ENCODE results near the gene PRELID3B.
A peak's percentile ranks its signal among the peaks of the same experiment; 100 is the strongest.

The PRELID3B gene

DNA sequence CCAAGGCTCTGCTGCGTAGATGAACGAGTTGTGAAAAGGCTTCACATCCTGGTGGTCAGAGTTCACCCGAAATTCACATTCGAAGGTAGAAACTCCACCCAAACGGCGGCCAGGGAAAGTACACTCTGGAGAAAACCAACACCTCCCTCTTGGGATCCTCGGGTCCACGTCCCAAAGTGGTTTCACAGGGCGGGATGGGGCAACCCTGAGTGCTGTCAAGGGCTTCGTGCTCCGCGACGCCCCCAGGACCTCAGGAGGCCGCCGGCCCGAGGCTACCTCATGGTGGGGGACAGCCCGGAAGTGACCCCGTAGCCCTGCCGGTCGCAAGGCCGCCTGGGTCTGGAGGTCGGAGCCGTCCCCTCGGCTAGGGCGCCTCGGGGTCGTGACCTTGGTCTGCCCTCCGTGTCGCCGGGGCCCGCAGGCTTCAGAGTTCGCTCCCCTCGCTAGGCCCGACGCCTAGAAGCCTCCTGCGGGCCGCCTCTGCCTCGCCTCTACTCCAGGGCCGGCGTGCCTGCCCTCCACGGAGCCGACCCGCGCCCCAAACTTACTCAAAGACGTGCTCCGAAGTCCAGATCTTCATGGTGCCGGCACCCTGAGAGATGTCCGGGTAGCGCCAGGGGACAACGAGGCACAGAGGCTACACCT lies at the start of gene PRELID3B:
Gene PRELID3B, minus strand, starts transcription at position 636 of the 645 bp plus-strand sequence. Its CDS starts 56 bp downstream, at position 580.
- no peak for DNase-seq

DNA sequence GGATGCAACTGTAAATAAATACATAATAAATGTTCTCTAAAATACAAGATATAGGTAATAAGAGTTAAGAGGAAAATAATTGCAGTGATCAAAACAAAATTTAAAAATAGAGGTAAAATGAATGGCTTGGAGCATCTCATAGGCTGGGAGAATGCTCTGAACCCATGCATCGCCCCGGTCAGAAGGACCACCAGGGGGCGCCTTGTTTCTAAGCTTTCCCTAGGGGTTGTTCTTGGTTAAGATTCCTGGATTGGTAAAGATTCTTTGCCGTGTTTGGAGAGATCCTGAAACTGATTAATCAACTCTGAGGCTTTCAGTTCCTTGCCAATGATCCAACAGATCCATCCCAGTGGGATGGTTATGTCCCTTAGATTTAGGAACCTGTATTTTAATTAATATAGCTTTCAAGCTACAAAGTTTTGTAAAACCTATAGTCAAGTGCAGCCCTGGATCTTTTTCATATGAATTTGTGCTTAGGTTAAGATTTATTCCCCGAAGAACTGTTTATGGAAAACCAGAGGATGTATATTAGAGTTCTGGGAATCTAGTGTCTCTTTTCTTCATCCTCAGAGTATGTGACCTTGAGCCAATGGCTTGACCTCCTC lies 45.3 kb upstream of the PRELID3B start:
- DNase-seq, result peak; percentile 80

DNA sequence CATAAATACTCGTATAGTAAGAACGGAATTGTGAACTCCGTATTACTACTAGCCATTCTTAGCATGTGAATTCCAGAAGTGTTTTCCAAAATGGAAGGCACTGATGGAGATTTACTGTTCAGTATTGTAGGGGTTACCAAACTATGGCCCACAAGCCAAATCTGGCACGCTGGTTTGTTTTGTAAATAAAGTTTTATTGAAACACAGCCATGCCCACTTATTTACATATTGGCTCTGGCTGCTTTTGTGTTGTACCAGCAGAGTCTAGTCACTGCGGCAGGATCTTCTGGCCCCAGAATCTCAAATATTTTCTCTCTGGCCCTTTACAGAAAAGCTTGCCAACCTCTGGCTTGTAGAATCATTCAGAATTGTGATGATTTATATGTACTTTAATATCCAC lies 44.3 kb upstream of the PRELID3B start:
- no peak for DNase-seq

DNA sequence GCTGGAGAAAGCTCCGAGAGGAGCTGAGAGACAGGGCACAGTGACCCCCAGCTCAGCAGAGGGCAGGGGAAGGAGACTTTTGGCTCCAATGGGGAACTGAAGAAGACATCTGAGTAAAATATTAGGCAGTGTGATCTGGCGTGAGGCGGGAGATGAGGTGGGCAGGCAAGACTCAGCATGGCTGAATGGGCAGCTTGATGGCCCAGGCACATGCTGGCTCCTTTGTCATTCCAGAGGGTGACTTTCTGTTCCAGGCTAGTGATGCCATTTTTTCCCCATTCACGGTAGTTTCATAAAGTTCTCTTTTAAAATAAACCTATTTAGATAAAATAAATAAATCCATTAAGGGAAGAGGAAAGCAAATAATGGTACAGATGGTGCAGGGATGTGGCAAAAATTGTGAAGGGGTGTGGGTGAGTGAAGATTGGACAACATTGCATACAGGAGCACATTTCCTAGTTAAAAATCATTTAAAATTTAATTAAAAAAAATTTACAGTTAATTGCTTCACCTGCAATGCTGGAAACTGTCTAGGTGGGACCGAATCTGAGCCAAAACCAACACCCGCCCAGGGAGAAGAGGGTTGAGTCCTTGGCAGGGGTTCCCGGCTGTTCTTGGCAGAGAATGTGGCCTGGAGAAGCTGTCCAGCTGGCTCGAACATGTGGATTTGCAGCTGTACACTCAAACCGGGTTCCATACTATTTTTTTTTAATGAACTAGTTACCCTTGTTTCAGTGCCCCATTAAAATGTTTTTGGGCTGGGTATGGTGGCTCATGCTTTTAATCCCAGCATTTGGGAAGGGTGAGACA lies 41.7 kb upstream of the PRELID3B start:
- no peak for DNase-seq

DNA sequence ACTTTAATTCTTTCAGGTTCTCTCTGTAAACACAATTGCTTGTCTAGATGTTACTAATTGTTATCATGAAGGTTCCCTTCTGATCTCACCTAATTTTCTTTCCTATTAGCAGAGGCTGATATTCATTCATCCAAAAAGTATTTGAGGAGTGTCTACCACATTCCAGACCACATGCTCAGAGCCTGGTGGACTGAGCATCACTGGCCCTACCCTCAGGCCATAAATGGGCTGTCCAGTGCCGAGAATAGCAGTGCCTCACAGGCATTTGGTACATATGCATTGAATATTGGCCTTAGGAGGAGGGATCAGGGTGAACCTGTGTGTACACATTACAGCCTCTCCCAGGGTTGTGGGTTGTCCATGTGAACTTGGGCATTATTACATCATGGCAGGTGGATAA lies 40.4 kb upstream of the PRELID3B start:
- DNase-seq, result no peak

DNA sequence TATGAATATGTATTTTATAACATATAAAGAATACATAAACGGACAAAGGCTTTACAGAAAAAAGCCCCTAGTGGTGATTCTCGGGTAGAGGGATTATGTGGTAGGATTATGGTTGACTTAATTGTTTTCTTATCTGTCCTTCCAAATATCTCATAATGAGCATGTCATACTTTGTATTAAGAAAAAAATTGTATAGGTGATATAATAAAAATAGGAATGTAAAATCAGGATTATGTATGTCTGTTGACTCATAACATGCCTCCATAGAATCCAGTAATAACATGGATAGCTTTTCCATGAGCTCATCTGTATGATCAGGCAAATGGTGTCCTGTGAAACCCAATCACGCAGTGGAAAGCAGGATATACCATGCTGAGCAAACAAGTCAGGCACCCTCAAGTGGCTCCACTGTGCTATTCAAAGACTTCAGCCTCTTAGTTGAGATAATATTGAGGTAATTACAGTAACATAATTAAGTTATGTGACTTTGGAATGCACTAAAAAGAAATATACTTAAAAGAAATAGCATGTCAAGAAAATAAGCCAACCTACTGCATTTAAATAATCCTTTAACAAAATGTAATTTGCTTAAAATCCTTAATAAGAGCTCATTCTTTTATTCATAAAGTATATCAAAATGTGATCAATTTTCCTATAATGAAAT lies 39.6 kb upstream of the PRELID3B start:
- no peak for DNase-seq

DNA sequence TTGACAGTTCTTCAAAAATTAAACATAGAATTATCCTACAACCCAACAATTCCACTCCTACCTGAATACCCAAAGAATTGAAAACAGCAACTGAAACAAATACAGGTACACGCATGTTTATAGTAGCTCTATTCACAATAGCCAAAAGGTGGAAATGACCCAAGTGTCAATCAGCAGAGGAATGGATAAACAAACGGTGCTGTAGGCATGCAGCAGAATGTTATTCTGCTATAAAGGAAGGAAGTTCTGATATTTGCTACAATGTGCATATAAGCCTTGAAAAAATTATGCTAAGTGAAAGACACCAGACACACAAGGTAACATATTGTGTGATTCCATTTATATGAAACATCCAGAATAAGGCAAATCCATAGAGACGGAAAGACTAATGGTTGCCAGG lies 38.5 kb upstream of the PRELID3B start:
- DNase-seq, result no peak

DNA sequence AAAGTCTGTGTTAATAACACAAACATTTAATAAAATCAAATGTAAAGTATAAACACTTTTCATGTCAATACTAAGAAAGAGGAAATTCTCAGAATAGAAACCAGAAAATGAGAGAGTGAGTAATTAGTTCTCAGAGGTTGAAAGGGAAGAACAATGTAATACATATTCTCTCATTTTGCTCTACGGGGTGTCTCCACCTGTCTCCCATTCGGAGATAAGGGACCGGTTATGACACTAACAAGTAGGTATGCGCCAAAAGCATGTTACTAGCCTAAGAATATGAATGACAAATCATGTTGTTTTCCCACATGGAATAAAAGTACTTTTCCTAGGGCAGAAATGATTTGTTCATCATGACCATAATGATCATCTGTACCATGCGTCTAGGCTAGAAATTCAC lies 35.6 kb upstream of the PRELID3B start:
- no peak for DNase-seq

DNA sequence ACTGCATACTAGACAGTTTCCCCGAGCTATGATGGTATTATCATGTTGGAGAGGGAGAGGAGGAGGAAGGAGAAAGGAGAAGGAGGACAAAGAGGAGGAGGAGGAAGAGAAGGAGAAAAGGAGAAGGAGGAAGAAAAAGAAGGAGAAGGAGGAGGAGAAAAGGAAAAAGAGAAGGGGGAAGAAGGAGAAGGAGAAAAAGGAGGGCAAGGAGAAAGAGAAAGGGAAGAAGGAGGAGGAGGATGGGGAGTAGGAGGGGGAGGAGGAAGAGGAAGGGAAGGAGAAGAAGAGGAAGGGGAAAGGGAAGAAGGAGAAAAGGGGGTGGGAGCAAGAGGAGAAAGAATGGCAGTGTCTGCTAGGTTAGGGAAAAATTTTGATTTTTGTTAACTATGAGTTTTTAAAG lies 35.1 kb upstream of the PRELID3B start:
- no peak for DNase-seq

DNA sequence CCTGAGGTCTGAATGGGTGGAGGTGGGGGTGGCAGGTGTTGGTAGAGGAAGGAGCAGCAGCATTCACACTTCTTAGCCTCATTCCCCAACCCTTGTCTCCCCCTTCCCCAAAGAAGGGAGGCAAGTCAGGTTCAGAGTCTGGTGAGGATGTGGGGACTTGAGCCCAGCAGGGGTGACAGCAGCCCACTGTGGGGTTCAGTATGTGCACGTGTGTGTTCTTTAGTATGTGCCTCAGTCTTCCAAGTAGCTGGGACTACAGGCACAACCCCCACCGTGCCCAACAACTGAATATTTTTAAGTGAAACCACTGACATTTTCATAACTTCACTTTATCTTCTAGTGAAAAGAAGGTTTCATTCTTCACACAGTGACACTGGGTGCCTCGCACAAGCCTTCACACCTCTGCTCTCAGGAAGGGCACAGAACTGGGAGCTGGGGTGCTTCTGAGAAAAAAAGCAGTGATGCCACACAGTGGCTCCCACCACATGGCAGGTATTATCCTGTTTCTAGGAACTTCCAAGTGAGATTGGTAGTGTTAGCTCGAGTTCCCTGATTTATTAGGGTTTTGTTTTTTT lies 33.4 kb upstream of the PRELID3B start:
- DNase-seq, result no peak

DNA sequence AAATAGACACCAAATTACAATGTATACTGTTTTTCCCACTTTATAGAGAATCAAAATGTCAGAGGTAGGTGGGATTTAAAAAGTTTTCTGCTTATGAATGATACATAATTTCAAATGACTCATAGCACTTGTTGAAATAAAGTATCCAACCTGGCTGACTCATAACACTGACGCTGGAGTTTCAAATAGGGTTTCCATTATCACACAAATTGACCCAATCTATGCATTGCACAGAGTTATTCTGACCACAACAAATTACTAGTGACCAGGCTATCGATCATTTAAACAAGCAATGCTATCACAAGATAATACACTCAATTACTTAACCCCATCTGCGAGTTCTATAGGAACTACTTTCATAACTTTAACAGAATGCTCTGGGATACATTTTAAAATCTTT lies 31.9 kb upstream of the PRELID3B start:
- no peak for DNase-seq

DNA sequence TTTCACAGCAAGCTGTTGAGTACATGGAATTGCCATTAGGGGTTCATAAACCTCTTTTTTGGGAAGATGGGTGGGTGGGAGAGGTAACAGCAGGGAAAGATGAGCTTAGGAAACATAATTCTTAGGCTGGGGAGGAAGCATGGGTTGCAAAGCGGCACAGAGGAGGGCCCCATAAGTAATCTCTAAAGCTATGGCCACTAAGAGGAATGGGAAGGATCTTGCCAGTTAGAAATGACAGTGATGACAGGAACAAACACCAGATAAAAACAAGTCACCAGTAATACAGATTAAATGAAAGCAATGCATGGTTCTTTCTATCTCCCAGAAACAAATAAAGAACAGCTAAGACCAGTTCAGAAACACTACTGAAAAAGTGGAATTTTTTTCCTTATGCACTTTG lies 31.0 kb upstream of the PRELID3B start:
- DNase-seq, result no peak

DNA sequence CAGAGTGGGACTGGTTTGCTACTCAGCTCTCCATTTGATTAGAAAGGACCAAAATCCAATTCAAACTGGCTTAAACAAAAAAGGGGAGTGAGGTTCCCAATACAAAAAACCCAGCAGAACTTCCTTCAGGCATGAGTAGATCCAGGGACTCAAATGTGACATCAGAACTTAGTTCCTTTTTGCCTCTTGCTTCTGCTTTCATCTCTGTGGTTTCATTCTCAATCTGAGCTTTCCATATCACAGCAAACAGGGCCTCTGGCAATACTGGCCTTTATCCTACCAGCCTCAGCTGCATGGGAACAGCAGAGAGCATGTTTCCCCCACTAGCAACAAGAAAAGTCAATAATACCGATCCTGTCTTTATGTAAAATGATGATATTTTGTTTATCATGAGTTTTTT lies 28.6 kb upstream of the PRELID3B start:
- DNase-seq, result no peak

DNA sequence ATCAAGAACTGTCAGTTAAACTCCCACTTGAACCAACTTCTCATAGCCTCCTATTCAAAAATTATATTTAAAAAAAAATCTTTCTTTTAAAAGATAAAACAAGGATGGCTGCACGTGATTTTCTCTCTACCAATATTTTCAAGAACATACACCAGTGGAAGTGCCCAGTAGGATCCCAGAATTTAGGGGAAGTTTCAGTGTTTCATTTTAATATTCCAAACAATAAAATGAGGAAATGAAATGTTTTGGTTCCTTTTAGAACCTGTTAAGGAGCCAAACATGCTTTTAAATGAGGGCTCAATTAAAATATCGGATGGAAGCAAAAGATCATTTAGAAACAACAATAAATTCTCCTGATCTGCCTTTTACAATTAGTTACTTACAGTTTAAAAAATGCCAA lies 26.4 kb upstream of the PRELID3B start:
- DNase-seq, result no peak

DNA sequence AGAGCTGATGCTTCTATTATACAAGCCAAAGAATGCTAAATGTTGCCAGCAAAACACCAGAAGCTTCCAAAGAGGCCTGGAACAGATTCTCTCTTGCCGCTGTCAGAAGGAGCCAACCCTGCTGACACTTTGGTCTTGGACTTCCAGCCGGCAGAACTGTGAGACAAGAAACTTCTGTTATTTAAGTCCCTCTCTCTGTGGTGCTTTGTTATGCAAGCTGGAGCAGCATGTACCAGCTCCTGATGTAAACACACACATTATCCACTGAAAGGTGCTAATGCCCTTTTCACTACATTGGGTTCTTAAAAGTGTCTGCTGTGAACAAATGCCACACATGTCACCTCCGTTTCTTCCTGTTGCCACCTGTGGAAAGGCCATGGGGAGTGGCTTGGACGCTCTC lies 25.9 kb upstream of the PRELID3B start:
- DNase-seq, result no peak

DNA sequence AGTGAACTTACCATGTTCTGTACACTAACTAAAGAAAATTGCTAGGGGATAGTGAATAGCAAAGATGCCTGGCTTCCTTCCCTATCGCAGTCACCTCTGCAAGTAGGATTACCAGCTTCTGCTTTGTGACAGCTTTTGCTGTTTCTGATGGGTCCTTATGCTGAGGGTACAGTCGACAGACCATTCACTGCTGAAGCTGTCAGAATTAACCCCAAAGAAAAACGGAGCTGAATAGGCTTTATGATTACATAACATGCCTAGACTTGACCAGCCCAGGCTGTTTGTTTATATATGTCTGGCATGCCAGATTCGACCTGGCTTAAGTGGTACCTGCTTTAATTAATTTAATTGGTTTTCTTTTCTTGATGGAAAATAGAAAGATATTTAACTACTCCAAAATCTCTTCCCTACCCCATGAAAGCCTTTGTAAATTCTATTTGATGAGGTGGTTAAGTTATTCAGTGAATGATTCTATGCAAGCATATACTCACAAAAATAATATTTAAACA lies 21.7 kb upstream of the PRELID3B start:
- no peak for DNase-seq

DNA sequence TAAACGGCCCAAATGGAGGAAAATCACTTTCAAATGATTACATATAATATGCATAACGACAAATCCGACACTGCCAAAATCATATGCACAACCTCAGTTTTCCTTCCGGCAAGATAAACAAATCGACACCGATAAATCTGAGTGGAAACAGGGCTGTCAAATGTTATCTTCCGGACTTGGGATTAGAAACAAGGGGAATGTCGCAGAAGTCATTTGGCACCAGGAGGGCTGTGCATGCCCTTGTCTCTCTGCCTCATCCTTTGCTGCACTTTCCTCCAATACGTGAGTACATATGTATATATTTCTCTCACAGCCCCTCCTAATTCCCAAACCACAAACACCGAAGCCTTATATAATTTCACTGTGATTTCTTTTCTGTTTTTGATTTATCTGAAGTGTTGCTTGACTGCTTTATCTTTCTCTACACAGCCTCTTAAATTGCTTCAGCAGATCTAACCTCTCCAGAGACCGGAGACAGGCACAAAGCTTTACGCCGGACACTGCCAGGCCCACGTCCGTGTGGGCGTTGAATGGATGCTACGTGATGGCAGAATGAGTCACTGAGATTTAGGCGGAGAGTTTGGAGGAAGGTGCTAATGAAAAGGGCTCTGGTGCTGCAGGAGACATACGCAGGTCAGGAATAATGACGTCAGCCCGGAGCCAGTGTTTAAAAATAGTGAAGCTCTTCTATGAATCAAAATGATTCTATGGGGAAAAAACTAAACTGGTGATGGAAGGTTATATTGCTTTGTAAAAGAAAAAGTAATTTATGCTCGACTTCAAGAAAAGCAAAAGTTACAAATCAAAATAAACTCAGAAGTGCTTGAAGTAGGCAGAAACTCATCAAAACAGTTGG lies 21.0 kb upstream of the PRELID3B start:
- peak; percentile 60 for DNase-seq

DNA sequence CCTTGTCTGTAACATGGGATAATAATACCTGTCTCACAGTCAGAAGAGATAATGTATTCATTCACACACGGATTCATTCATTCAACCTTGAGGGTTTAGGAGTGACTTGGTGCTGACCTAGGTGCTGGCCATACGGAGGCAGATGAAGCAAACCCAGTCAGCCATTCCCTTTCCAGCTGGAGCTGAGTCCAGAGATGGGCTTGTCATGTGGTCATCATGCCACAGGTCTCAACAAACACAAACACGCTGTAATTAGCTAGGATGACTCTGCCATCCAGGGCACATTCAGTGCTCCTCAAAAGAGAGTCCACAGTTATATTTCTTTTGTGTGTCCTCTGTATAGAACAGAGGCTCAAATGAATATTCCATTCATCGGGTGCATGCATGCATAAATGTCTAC lies 19.5 kb upstream of the PRELID3B start:
- no peak for DNase-seq

DNA sequence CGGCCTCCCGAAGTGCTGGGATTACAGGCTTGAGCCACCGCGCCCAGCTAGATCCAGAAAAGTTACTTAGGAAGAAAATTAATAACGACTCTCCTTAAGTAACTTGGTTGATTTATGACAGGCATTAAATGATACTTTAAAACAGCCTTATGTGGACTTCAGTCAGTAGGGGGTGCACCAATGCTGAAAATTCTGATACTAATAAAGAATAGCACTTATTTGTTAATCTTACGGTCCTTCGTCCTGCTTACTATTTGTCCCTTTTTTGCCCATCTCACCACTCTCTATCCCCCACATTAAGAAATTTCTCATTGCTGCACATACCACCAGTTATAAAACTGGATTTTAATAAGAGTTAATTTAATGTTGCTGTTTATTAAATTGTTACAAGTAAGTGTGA lies 12.7 kb upstream of the PRELID3B start:
- no peak for DNase-seq

DNA sequence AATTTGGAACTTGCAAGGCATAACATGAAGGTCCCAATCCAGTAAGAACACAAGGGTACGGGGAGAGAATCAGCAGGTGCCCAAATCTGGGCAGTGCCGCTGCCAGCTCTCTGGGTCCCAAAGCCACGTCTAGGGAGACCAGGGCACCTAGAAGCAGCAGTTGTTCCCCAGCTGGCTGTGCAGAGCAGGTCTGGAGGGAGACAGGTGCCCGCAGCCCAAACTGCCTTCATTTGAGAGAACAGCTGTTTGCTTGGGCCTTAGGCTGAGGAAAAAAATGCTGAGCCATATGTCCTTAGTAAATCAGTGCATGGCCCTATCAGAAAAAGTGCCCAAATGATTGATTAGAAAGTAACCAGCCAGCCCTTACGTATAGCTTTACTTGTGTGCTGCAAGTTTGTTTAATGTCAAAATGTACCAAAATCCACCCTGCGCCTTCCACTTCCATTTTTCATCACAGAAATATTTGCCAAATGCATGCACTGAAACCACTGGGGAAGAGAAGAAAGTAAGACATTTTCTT lies 9.1 kb upstream of the PRELID3B start:
- DNase-seq, result no peak

DNA sequence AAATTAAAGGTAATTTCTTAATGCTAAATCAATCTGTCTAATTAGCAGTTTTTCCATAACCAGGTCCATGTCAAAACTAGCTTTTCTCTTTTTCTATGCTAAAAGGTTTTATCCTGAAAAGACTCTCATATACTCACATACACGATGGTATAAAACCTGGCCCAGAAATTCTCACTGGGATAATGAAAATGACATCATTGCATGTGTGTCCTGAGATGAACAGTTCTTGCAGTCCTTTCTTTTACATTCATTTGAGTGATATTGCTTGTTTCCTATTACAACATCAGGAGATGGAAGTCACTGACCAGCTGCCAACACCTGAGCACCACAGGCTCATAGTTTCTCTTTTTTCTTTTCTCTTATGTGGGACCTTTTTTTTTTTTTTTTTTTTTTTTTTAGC lies 7.9 kb upstream of the PRELID3B start:
- no peak for DNase-seq

DNA sequence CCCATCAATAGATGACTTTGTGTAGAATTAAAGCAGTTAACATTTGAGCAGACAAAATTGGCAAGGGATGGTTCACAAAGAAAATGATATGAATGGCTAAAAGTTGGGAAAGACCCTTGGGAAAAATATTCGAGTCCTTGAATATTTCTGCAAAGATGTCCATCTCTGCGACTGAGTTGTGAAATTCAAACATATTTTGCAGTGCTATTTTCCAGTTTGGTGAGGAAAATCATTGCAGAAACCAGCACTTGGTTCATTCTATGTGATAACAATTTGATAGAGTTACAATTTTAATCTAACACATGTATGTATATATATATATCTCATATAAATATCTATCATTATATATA lies 6.1 kb upstream of the PRELID3B start:
- no peak for DNase-seq

Data from NCI-H2227 treated with DMSO at 0.1 percent for 48 hours (cell line).